Liver (tissue), 9 donors: ENCODE measurements around the gene OTOR. TPM values are rescaled to one million over a fixed set of nuclear protein-coding genes. Genes with fewer than 3 reads are reported as not detected.

Source experiments
- DNase-seq: peaks from one replicate; pipeline ENCODE4 v3.0.0-alpha.2; 2017; ENCODE audit warnings: low spot score
- H3K27ac ChIP-seq, 2 donors: one replicate each; pipeline ENCODE4 v1.7.0; 2013; ENCODE audit warnings: inconsistent platforms in 2 of 2, low read length in 2 of 2, control low read depth in 1 of 2, low read depth in 1 of 2, mild to moderate bottlenecking in 1 of 2
- H3K27me3 ChIP-seq, 4 donors: one replicate each; pipeline versions ENCODE4 v1.6.1 to v1.7.0; 2013; ENCODE audit warnings: low read length in 3 of 4, inconsistent platforms in 1 of 4, mild to moderate bottlenecking in 1 of 4, moderate library complexity in 1 of 4; ENCODE audit not compliant: control insufficient read depth in 4 of 4, insufficient read depth in 4 of 4
- H3K36me3 ChIP-seq, 4 donors: one replicate each; pipeline versions ENCODE4 v1.6.1 to v1.7.0; 2013; ENCODE audit warnings: low read length in 3 of 4, mild to moderate bottlenecking in 3 of 4, low read depth in 1 of 4, moderate library complexity in 1 of 4; ENCODE audit not compliant: control insufficient read depth in 4 of 4, insufficient read depth in 3 of 4
- H3K4me1 ChIP-seq, 4 donors: one replicate each; pipeline versions ENCODE4 v1.6.1 to v1.7.0; 2013; ENCODE audit warnings: low read length in 3 of 4, mild to moderate bottlenecking in 3 of 4, moderate library complexity in 1 of 4; ENCODE audit not compliant: control insufficient read depth in 4 of 4, insufficient read depth in 4 of 4
- H3K4me3 ChIP-seq, 3 donors: one replicate each; pipeline versions ENCODE4 v1.6.1 to v1.7.0; 2013; ENCODE audit warnings: low read length in 3 of 3, control low read depth in 1 of 3, low read depth in 1 of 3, mild to moderate bottlenecking in 1 of 3
- H3K9ac ChIP-seq, 2 donors: one replicate each; pipeline ENCODE4 v1.7.0; 2013; ENCODE audit warnings: low read length in 2 of 2, mild to moderate bottlenecking in 2 of 2, moderate library complexity in 2 of 2, control low read depth in 1 of 2, low read depth in 1 of 2
- H3K9me3 ChIP-seq, 4 donors: one replicate each; pipeline versions ENCODE4 v1.6.1 to v1.7.0; 2013; ENCODE audit warnings: low read length in 3 of 4; ENCODE audit not compliant: control insufficient read depth in 4 of 4
- ATF3 ChIP-seq: IDR thresholded peaks from 2 replicates; pipeline ENCODE4 v1.6.1; 2016; ENCODE audit warnings: antibody characterized with exemption
- FOXA1 ChIP-seq: IDR thresholded peaks from 2 replicates; pipeline ENCODE4 v1.6.1; 2016; ENCODE audit warnings: antibody characterized with exemption
- FOXA2 ChIP-seq: IDR thresholded peaks from 2 replicates; pipeline ENCODE4 v1.6.1; 2016; ENCODE audit warnings: antibody characterized with exemption
- GABPA ChIP-seq, 2 donors: IDR thresholded peaks in 1 of 2; conservative IDR thresholded peaks in 1 of 2; 2 replicates each; pipeline ENCODE4 v1.6.1; 2016; ENCODE audit warnings: antibody characterized with exemption in 2 of 2, mild to moderate bottlenecking in 1 of 2, moderate library complexity in 1 of 2
- HNF4A ChIP-seq, 2 donors: conservative IDR thresholded peaks; 2 replicates each; pipeline ENCODE4 v1.6.1; 2016; ENCODE audit warnings: antibody characterized with exemption in 2 of 2, mild to moderate bottlenecking in 2 of 2
- HNF4G ChIP-seq: IDR thresholded peaks from 2 replicates; pipeline ENCODE4 v1.6.1; 2016; ENCODE audit warnings: antibody characterized with exemption
- JUND ChIP-seq, 2 donors: IDR thresholded peaks; 2 replicates each; pipeline ENCODE4 v1.6.1; 2016; ENCODE audit warnings: antibody characterized with exemption in 2 of 2
- MAX ChIP-seq: IDR thresholded peaks from 2 replicates; pipeline ENCODE4 v1.6.1; 2016; ENCODE audit warnings: antibody characterized with exemption
- RAD21 ChIP-seq, 2 donors: IDR thresholded peaks; 2 replicates each; pipeline ENCODE4 v1.6.1; 2016; ENCODE audit warnings: antibody characterized with exemption in 2 of 2, mild to moderate bottlenecking in 2 of 2
- REST ChIP-seq: IDR thresholded peaks from 2 replicates; pipeline ENCODE4 v1.6.1; 2016; ENCODE audit warnings: antibody characterized with exemption, mild to moderate bottlenecking
- RXRA ChIP-seq, 2 donors: IDR thresholded peaks; 2 replicates each; pipeline ENCODE4 v1.6.1; 2017 to 2018; ENCODE audit warnings: antibody characterized with exemption in 2 of 2, mild to moderate bottlenecking in 1 of 2
- SP1 ChIP-seq: IDR thresholded peaks from 2 replicates; pipeline ENCODE4 v1.6.1; 2018; ENCODE audit warnings: antibody characterized with exemption, mild to moderate bottlenecking
- TAF1 ChIP-seq: conservative IDR thresholded peaks from 2 replicates; pipeline ENCODE4 v1.6.1; 2016; ENCODE audit warnings: antibody characterized with exemption, mild to moderate bottlenecking
- YY1 ChIP-seq: IDR thresholded peaks from 2 replicates; pipeline ENCODE4 v1.6.1; 2016; ENCODE audit warnings: antibody characterized with exemption, mild to moderate bottlenecking
- ZBTB33 ChIP-seq: IDR thresholded peaks from 2 replicates; pipeline ENCODE4 v1.6.1; 2016; ENCODE audit warnings: antibody characterized with exemption
- WGBS: extraction: QIAGEN DNeasy Blood & Tissue Kit; methylation state at CpG from one replicate; pipeline ENCODE4 v1.1.7; 2013; 5-methylcytosine and 5-hydroxymethylcytosine counted together
- polyA plus RNA-seq, 2 donors: library from polyadenylated mRNA; stranded (reverse) in 1 of 2; unstranded in 1 of 2; fragments of 200-250 nt in 1 of 2; fragments of >200 nt in 1 of 2; fragmentation: Nextera tagmentation in 1 of 2; extraction: Ambion mirVana in 1 of 2; gene quantifications; one replicate each; pipeline versions ENCODE4 v1.2.1 to v1.2.3, GENCODE V29; 2013 to 2015
- total RNA-seq, 2 donors: library from RNA; depleted of rRNA; stranded (reverse); fragments of >200 nt; gene quantifications; one replicate each; pipeline ENCODE4 v1.2.3, GENCODE V29; 2014
- donor health status: healthy.
- donor health status: healthy.
- donor health status: healthy.
- donor health status: healthy.
- donor health status: healthy.

Gene OTOR
- total RNA-seq (not detected), polyA plus RNA-seq (not detected)

- no peaks in the 10 kb centered on the region for H3K36me3 ChIP-seq
- no peak within 1 kb of the TSS for H3K27ac ChIP-seq
- no peak for DNase-seq
- WGBS, result 75% methylated on average over 5 of the region's 5 CpGs
- no peaks in the 10 kb centered on the region for H3K4me1 ChIP-seq
- H3K27me3 ChIP-seq, result peaks cover 0 to 5% (median under 1%) of the 10 kb centered on the region in 4 donors
- no peak for TF ChIP-seq SP1
- no peak for TF ChIP-seq RAD21 (IDR thresholded peaks at IDR 0.05)
- TF ChIP-seq GABPA (IDR thresholded peaks at IDR 0.05 in 1 of 2, conservative IDR thresholded peaks at IDR 0.05 in 1 of 2), result no peak
- no peak for TF ChIP-seq REST
- no peak within 1 kb of the TSS for H3K9ac ChIP-seq
- no peak within 1 kb of the TSS for H3K4me3 ChIP-seq
- H3K9me3 ChIP-seq, result no peaks in the 10 kb centered on the region
Measured at GRCh38 chr20:16748308-16748900, at the start of gene OTOR. Gene OTOR (plus strand): TSS chr20:16748358. CDS start chr20:16748402, 44 bp downstream.

GRCh38 chr20:16699293-16699692 is 48.9 kb upstream of the OTOR start:
- 72% methylated on average over 4 of the region's 4 CpGs for WGBS
- DNase-seq, result no peak
- Histone ChIP-seq H3K4me3 (no peak overlapping the region), H3K27ac (no peak overlapping the region), H3K9ac (no peak overlapping the region), H3K4me1 (no peaks in the 10 kb centered on the region), H3K9me3 (no peaks in the 10 kb centered on the region), H3K27me3 (peaks cover 0 to 6% (median 2%) of the 10 kb centered on the region in 4 donors), H3K36me3 (no peaks in the 10 kb centered on the region)
- no peak for TF ChIP-seq FOXA1
- no peak for TF ChIP-seq SP1
- TF ChIP-seq GABPA (IDR thresholded peaks at IDR 0.05 in 1 of 2, conservative IDR thresholded peaks at IDR 0.05 in 1 of 2), result no peak
- TF ChIP-seq RAD21 (IDR thresholded peaks at IDR 0.05), result no peak
- no peak for TF ChIP-seq ATF3
- no peak for TF ChIP-seq MAX
- TF ChIP-seq FOXA2, result no peak
- TF ChIP-seq REST, result no peak
- no peak for TF ChIP-seq HNF4G
- TF ChIP-seq RXRA (IDR thresholded peaks at IDR 0.05), result no peak
- TF ChIP-seq TAF1, result no peak
- TF ChIP-seq YY1, result no peak
- no peak for TF ChIP-seq JUND (IDR thresholded peaks at IDR 0.05)
- no peak for TF ChIP-seq HNF4A (conservative IDR thresholded peaks at IDR 0.05)
- TF ChIP-seq ZBTB33, result no peak
